B cell (primary cell): ENCODE data around the gene MAP7D2. TPM values are rescaled to one million over a fixed set of nuclear protein-coding genes. Genes with fewer than 3 reads are reported as not detected.

Source experiments
- ATAC-seq: fragments of 200-7000 bp; cut with Tn5 transposase; one replicate; pipeline ENCODE4 v1.10.0; 2021; ENCODE audit warnings: low read depth, mild to moderate bottlenecking, moderate number of reproducible peaks, moderate library complexity
- CTCF ChIA-PET: fragments of 350-600 bp; sonication (Branson Sonifier 250); formaldehyde crosslinking; loops from one replicate; lab custom pipeline; 2021; ENCODE audit warnings: antibody characterized with exemption, inconsistent platforms; lab: Charles Lee
- POLR2A ChIA-PET: fragments of 350-600 bp; sonication (Branson Sonifier 250); formaldehyde crosslinking; loops from one replicate; lab custom pipeline; 2021; ENCODE audit warnings: antibody characterized with exemption; lab: Charles Lee
- DNase-seq: peaks from one replicate; pipeline ENCODE4 v3.0.0; 2013
- H2AFZ ChIP-seq: 2 replicates; pipeline ENCODE4 v1.6.1; 2012; ENCODE audit warnings: mild to moderate bottlenecking, low read depth, low read length; ENCODE audit not compliant: insufficient read depth, poor library complexity, severe bottlenecking
- H3K27ac ChIP-seq, 2 donors: 1 replicate in 1 of 2; 2 replicates in 1 of 2; pipeline ENCODE4 v1.5.1; 2012 to 2013; ENCODE audit warnings: low read length in 2 of 2, mild to moderate bottlenecking in 2 of 2, moderate library complexity in 1 of 2
- H3K27me3 ChIP-seq, 4 experiments: fragments of 200-600 bp in 1 of 4; sonication (generic) in 1 of 4; replicated peaks in 1 of 4; 1 replicate in 2 of 4; 2 replicates in 2 of 4; pipeline versions ENCODE4 v1.6.1 to v1.7.0; 2013 to 2016; ENCODE audit warnings: low read length in 3 of 4, mild to moderate bottlenecking in 2 of 4, mixed read lengths in 1 of 4, moderate library complexity in 1 of 4; ENCODE audit not compliant: insufficient read depth in 4 of 4, control insufficient read depth in 3 of 4; ENCODE audit errors: control extremely low read depth in 1 of 4
- H3K36me3 ChIP-seq, 2 experiments: replicated peaks in 1 of 2; 1 replicate in 1 of 2; 2 replicates in 1 of 2; pipeline versions ENCODE4 v1.6.1 to v1.7.1; 2013; ENCODE audit warnings: low read length in 1 of 2; ENCODE audit not compliant: insufficient read depth in 2 of 2, control insufficient read depth in 1 of 2; ENCODE audit errors: control extremely low read depth in 1 of 2, extremely low read depth in 1 of 2
- H3K4me1 ChIP-seq, 2 donors: fragments of 200-600 bp in 1 of 2; sonication (generic) in 1 of 2; 1 replicate in 1 of 2; 2 replicates in 1 of 2; pipeline versions ENCODE4 v1.5.1 to v1.6.1; 2013 to 2017; ENCODE audit warnings: low read length in 2 of 2; ENCODE audit not compliant: control insufficient read depth in 2 of 2, insufficient read depth in 2 of 2
- H3K4me2 ChIP-seq: replicated peaks from 2 replicates; pipeline ENCODE3; 2012; ENCODE audit warnings: mild to moderate bottlenecking, low read depth, low read length; ENCODE audit not compliant: poor library complexity, severe bottlenecking
- H3K4me3 ChIP-seq, 5 experiments: fragments of 200-600 bp in 1 of 5; sonication (generic) in 1 of 5; 1 replicate in 3 of 5; 2 replicates in 2 of 5; pipeline versions ENCODE4 v1.5.1 to v1.7.0; 2011 to 2016; ENCODE audit warnings: low read length in 4 of 5, mild to moderate bottlenecking in 4 of 5, low read depth in 2 of 5, control low read depth in 1 of 5, moderate library complexity in 1 of 5; ENCODE audit not compliant: insufficient read depth in 1 of 5; ENCODE audit errors: control extremely low read depth in 1 of 5, extremely low read depth in 1 of 5
- H3K79me2 ChIP-seq: fragments of 200-600 bp; sonication (generic); one replicate; pipeline ENCODE4 v1.6.0; 2016; ENCODE audit warnings: low read length; ENCODE audit not compliant: control insufficient read depth, insufficient read depth
- H3K9ac ChIP-seq: fragments of 200-600 bp; sonication (generic); 2 replicates; pipeline ENCODE4 v1.6.1; 2017; ENCODE audit warnings: mild to moderate bottlenecking, low read length, moderate library complexity
- H3K9me3 ChIP-seq, 3 donors: one replicate each; pipeline versions ENCODE4 v1.6.1 to v1.7.1; 2013; ENCODE audit warnings: low read length in 2 of 3; ENCODE audit not compliant: control insufficient read depth in 2 of 3, insufficient read depth in 1 of 3; ENCODE audit errors: control extremely low read depth in 1 of 3
- H4K20me1 ChIP-seq: 2 replicates; pipeline ENCODE4 v1.6.0; 2012; ENCODE audit warnings: mild to moderate bottlenecking, low read length; ENCODE audit not compliant: insufficient read depth, control insufficient read depth, poor library complexity, severe bottlenecking
- H3K27ac Mint-ChIP-seq: one replicate; pipeline ENCODE4 v1.8.0; 2021; ENCODE audit warnings: mixed read lengths
- H3K27me3 Mint-ChIP-seq: one replicate; pipeline ENCODE4 v1.8.0; 2021; ENCODE audit warnings: mixed read lengths
- H3K4me1 Mint-ChIP-seq: one replicate; pipeline ENCODE4 v1.8.0; 2021; ENCODE audit warnings: mixed read lengths
- H3K4me3 Mint-ChIP-seq: one replicate; pipeline ENCODE4 v1.8.0; 2021; ENCODE audit warnings: mixed read lengths
- H3K9me3 Mint-ChIP-seq: one replicate; pipeline ENCODE4 v1.8.0; 2022; ENCODE audit warnings: mixed read lengths; ENCODE audit not compliant: insufficient read depth
- EZH2 ChIP-seq: IDR thresholded peaks from 2 replicates; pipeline ENCODE4 v1.6.1; 2012; ENCODE audit warnings: borderline replicate concordance, low read depth, mild to moderate bottlenecking, moderate library complexity, low read length; ENCODE audit not compliant: insufficient read depth, poor library complexity, severe bottlenecking
- WGBS: methylation state at CpG from one replicate; pipeline ENCODE4 v1.1.5; 2013; ENCODE audit warnings: missing lambda C conversion rate; ENCODE audit not compliant: insufficient coverage; 5-methylcytosine and 5-hydroxymethylcytosine counted together
- intact Hi-C: fragments of 100-400 bp; cut with micrococcal nuclease; formaldehyde crosslinking; loops from one replicate; pipeline ENCODE4 v1.10.0; 2022
- polyA plus RNA-seq: library from polyadenylated mRNA; depleted of rRNA; stranded (reverse); fragments of >200 nt; gene quantifications from 2 replicates; pipeline ENCODE4 v1.2.3, GENCODE V29; 2012
- total RNA-seq, 2 donors: library from RNA; stranded (reverse); fragments of 120-200 nt in 1 of 2; gene quantifications; 1 replicate in 1 of 2; 2 replicates in 1 of 2; pipeline versions ENCODE4 v1.2.3 to v1.2.4, GENCODE V29; 2013 to 2022
- TF ChIP-seq, protein P1 (sequence below): fragments of 200-600 bp; IDR thresholded peaks from one replicate; pipeline ENCODE4 v1.8.0; 2022; ENCODE audit warnings: antibody characterized with exemption, mild to moderate bottlenecking

MAP7D2 gene
- total and polyA plus RNA-seq, 2 donors (not counting 1 experiment from before 2014, with no cell fraction given) = 0.54 TPM; not detected in 1

DNA sequence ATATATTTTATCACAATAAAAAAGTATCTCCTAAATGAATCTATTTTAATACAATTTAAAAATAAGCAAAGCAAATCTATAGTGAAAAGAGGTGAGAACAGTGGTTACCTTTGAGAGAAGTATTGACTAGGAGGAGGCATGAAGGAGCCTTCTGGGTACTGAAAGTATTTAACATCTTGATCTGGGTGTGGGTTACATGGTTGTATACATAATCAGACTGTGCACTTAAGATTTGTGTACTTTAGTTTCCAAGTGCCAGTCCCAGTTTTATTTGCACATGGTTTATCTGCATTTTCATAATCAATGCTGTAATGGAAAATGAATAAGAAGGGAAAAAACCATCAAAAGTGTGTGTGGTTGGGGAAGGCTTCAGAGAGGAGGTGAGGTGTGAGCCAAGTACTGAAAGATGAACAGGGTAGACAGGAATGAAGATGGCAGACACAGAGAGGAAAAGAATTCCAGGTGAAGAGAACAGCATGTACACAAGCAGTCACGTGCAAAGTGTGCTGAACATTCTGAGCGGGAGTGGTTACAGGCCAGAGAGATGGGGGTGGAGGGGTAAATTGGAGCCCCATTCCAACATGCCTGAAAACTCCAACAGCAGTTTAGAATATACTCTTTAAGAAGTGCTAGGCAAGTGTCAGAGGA, 14.6 kb downstream of the MAP7D2 start:
- Mint-ChIP-seq H3K27me3 (no peaks in the 10 kb centered on the region), H3K9me3 (no peaks in the 10 kb centered on the region), H3K4me3 (no peak overlapping the region), H3K4me1 (no peaks in the 10 kb centered on the region), H3K27ac (no peak overlapping the region)
- no peak overlapping the region for H3K4me2 ChIP-seq
- no peaks in the 10 kb centered on the region for H3K9me3 ChIP-seq
- no peak overlapping the region for H3K27ac ChIP-seq
- H3K4me3 ChIP-seq = no peak overlapping the region
- TF ChIP-seq, protein P1, sequence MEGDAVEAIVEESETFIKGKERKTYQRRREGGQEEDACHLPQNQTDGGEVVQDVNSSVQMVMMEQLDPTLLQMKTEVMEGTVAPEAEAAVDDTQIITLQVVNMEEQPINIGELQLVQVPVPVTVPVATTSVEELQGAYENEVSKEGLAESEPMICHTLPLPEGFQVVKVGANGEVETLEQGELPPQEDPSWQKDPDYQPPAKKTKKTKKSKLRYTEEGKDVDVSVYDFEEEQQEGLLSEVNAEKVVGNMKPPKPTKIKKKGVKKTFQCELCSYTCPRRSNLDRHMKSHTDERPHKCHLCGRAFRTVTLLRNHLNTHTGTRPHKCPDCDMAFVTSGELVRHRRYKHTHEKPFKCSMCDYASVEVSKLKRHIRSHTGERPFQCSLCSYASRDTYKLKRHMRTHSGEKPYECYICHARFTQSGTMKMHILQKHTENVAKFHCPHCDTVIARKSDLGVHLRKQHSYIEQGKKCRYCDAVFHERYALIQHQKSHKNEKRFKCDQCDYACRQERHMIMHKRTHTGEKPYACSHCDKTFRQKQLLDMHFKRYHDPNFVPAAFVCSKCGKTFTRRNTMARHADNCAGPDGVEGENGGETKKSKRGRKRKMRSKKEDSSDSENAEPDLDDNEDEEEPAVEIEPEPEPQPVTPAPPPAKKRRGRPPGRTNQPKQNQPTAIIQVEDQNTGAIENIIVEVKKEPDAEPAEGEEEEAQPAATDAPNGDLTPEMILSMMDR = no peak
- TF ChIP-seq EZH2 = no peak
- DNase-seq (no peak), ATAC-seq (no peak)
- no peak overlapping the region for H2AFZ ChIP-seq
- H3K4me1 ChIP-seq = no peaks in the 10 kb centered on the region
- POLR2A ChIA-PET = no interaction called here
- H3K27me3 ChIP-seq = no peaks in the 10 kb centered on the region
- intact Hi-C loops = no loop called here
- CTCF ChIA-PET = no interaction called here
- no peak overlapping the region for H3K9ac ChIP-seq
- H3K79me2 ChIP-seq = no peaks in the 10 kb centered on the region
- H3K36me3 ChIP-seq = no peaks in the 10 kb centered on the region
- 80% methylated on average over 1 of the region's 2 CpGs for WGBS
- no peaks in the 10 kb centered on the region for H4K20me1 ChIP-seq

DNA sequence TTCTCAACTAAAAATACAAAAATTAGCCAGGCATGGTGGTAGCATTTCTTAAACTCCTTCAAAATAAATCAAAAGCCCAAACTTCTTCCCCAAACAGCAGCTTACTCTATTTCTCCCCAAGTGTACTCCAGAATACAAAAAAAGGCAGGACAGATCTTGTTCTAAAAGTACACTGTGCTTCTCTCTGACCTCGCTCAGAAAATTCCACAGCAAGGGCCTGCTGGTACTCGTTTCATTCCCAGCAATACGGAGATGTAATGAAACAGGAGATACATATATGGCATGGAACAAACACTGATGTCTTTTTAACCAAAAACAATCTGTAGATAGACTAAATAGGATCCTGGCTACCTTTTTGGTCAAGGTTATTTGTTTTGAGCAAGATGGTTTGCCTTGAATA, 25.2 kb downstream of the MAP7D2 start:
- H3K27ac ChIP-seq = no peak overlapping the region
- H3K4me1 ChIP-seq = no peaks in the 10 kb centered on the region
- H3K9me3 ChIP-seq = no peaks in the 10 kb centered on the region
- no peaks in the 10 kb centered on the region for H3K36me3 ChIP-seq
- no peaks in the 10 kb centered on the region for H3K27me3 ChIP-seq
- intact Hi-C loops = no loop called here
- H3K4me2 ChIP-seq = no peak overlapping the region
- DNase-seq = no peak
- no peak overlapping the region for H3K9ac ChIP-seq
- H3K4me3 ChIP-seq = no peak overlapping the region
- H3K79me2 ChIP-seq = no peaks in the 10 kb centered on the region
- Mint-ChIP-seq H3K4me3 (no peak overlapping the region), H3K9me3 (no peaks in the 10 kb centered on the region), H3K4me1 (no peaks in the 10 kb centered on the region), H3K27ac (no peak overlapping the region), H3K27me3 (peaks cover 3% of the 10 kb centered on the region)
- TF ChIP-seq EZH2 = no peak
- TF ChIP-seq, protein P1 = no peak
- ChIA-PET POLR2A (no interaction called here), CTCF (no interaction called here)
- WGBS = no CpG with 5 or more reads among the region's 3 CpGs
- no peaks in the 10 kb centered on the region for H4K20me1 ChIP-seq
- ATAC-seq = no peak
- H2AFZ ChIP-seq = no peak overlapping the region
